ENCODE data around the gene SV2A.
"Not testable (repeated sequence)": the region's sequence is repeated elsewhere in the genome, so short reads cannot be mapped to it uniquely, and the experiment has no call there.

Gene SV2A

DNA sequence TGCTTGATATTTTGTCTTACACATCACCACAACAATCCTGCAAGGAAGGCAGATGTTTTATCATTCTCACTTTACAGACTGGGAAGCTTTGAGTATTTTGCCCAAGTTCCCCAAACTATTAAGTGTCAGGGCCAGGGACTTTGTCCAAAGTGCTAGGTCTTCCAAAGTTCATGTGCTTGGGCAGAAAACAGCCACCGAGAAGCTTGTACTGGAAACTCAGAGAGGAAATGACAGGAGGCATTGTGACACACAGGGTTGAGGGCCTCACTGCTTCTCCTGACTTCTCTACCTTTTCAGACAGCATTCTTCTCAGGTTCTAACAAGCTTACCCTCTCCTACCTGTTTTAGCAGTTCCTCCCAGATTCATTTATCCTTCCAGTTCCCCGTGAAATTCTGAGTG, 50.8 kb downstream of the SV2A start:
- H3K4me1 ChIP-seq (ENCODE audit: control insufficient read depth, insufficient read depth, low read length, poor library complexity, severe bottlenecking); H3K9me3 ChIP-seq (ENCODE audit: control insufficient read depth, low read length); H3K27ac ChIP-seq (ENCODE audit: low read depth, low read length, severe bottlenecking); H3K36me3 ChIP-seq (ENCODE audit: control insufficient read depth, insufficient read depth, low read length); H3K4me3 ChIP-seq (ENCODE audit: extremely low read depth, insufficient read depth, low read length, poor library complexity, severe bottlenecking): not testable (repeated sequence)
- no CpG with 5 or more reads among the region's 2 CpGs for WGBS, 2 experiments (ENCODE audit: insufficient coverage in 2 of 2)

DNA sequence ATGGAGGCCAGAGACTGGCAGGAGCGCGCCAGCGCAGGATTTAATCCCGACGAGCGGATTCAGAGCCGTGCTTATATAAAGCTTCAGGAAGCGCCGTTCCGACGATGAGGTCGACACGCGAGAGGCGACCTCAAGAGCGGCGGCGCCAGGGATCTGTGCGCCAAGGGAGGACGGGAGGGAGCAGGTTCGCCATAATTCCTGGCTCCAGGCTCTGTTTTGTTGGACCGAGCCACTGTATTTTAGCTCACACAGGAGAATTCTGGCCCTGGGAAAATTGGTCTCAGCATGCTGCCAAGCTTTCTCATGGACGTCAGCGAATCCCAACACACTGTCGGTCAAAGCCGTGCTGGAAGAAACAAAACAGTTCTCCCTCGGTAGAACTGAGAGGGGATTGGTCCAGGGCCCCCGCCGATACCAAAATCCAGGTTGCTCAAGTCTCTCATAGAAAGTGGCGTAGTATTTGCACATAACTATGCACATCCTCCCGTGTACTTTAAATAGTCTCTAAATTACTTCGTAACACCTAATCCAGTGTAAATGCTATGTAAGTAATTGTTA, 56.1 kb downstream of the SV2A start:
- not testable (repeated sequence) for H3K4me1 ChIP-seq (ENCODE audit: control insufficient read depth, insufficient read depth, low read length, poor library complexity, severe bottlenecking); H3K4me3 ChIP-seq (ENCODE audit: extremely low read depth, insufficient read depth, low read length, poor library complexity, severe bottlenecking); H3K36me3 ChIP-seq (ENCODE audit: control insufficient read depth, insufficient read depth, low read length); H3K27ac ChIP-seq (ENCODE audit: low read depth, low read length, severe bottlenecking); H3K9me3 ChIP-seq (ENCODE audit: control insufficient read depth, low read length)
- no CpG with 5 or more reads among the region's 32 CpGs for WGBS, 2 experiments (ENCODE audit: insufficient coverage in 2 of 2)

DNA sequence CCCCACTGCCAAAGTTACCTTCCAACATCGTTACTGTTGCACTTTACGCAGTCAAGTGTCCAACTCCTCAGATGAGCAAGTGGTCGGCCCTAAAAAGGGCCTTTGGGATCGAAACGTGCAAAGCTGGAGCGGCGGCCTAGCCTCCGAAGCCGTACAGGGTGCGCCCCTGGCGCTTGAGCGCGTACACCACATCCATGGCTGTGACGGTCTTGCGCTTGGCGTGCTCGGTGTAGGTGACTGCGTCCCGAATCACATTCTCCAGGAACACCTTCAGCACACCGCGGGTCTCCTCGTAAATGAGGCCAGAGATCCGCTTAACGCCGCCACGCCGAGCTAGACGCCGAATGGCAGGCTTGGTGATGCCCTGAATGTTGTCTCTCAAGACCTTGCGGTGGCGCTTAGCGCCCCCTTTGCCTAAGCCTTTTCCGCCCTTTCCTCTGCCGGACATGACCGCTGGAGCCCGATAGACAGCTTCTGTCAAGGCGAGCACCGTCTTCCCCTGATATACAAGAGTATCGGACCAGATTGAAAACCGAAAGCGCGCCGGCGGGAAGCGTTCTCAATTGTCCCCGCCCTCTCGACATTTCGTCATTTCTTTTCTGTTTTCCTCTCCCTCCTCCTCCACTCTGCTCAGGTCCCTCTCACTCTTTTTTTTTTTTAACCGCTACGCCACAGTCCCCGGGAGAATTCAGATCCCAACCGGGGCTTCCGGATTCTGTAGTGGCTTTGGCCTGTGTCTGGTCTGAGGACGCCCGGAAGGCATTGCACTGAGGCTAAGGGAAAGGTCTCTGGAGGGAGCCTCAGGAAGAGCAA, 56.8 kb downstream of the SV2A start:
- not testable (repeated sequence) for H3K4me3 ChIP-seq (ENCODE audit: extremely low read depth, insufficient read depth, low read length, poor library complexity, severe bottlenecking); H3K4me1 ChIP-seq (ENCODE audit: control insufficient read depth, insufficient read depth, low read length, poor library complexity, severe bottlenecking); H3K27ac ChIP-seq (ENCODE audit: low read depth, low read length, severe bottlenecking); H3K9me3 ChIP-seq (ENCODE audit: control insufficient read depth, low read length); H3K36me3 ChIP-seq (ENCODE audit: control insufficient read depth, insufficient read depth, low read length)
- WGBS, 2 experiments (ENCODE audit: insufficient coverage in 2 of 2), result no CpG with 5 or more reads among the region's 55 CpGs

DNA sequence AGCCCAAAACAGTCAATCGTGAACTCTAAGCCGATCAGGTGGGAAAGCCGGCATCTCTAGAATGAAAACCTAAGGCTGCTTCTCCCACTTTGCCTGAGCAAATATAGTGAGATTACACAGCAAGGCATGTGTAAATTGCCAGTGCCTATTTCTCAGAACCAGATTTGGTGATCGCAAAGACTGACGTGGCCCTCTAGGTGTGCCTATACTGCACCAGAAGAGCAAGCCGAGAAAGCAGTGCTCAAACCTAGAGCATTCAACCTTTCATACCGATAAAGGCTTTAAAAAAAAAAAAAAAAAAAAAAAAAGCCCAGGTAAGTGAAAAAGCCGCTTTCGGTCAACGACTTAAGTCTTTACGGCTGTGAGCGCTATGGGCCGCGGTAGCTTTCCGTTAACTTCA, 57.4 kb downstream of the SV2A start:
- not testable (repeated sequence) for H3K4me1 ChIP-seq (ENCODE audit: control insufficient read depth, insufficient read depth, low read length, poor library complexity, severe bottlenecking); H3K36me3 ChIP-seq (ENCODE audit: control insufficient read depth, insufficient read depth, low read length); H3K27ac ChIP-seq (ENCODE audit: low read depth, low read length, severe bottlenecking); H3K4me3 ChIP-seq (ENCODE audit: extremely low read depth, insufficient read depth, low read length, poor library complexity, severe bottlenecking); H3K9me3 ChIP-seq (ENCODE audit: control insufficient read depth, low read length)
- WGBS, 2 experiments (ENCODE audit: insufficient coverage in 2 of 2), result no CpG with 5 or more reads among the region's 15 CpGs

Measured in mesodermal cell (in vitro differentiated cells).